ENCODE data around the gene ZNF664.

The ZNF664 gene

DNA sequence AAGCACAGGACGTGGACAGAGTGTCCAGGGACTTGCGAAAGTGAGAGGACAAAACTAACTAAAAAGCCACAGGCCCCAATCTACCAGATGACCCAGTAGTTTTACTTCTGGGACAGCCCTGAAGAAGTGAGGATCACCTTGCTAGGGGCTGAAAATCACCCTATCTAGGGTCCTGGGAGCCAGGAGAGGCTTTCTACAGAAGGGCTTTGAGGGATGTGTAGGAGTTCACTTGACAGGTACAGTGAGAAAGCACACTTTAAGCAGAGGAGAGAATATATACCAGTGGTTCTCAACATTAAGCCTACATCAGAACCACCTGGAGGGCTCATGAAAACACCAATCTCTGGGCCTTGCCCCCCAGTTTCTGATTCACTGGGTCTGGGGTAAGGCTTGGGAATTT, 60.8 kb downstream of the ZNF664 start:
- DNase-seq (ENCODE audit: low spot score), result no peak

DNA sequence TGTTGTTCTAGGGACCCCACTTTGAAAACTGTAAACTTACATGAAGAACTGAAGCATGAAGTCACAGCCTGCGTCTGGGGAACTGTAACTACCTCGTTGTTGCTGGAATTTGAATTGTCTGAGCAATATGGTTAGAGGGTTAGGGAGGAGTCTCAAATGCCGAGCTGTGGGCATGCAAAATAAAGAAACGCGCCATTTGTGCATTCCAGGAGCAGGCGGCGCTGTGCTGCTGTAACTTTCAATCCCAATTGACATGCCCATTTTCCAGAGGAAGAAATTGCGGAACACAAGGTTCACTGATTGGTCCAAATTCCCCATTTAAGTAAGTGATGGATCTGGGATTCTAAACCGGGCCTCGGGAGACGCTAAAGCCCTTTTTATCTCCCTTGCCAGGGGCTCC, 61.3 kb downstream of the ZNF664 start:
- no peak for DNase-seq (ENCODE audit: low spot score)

DNA sequence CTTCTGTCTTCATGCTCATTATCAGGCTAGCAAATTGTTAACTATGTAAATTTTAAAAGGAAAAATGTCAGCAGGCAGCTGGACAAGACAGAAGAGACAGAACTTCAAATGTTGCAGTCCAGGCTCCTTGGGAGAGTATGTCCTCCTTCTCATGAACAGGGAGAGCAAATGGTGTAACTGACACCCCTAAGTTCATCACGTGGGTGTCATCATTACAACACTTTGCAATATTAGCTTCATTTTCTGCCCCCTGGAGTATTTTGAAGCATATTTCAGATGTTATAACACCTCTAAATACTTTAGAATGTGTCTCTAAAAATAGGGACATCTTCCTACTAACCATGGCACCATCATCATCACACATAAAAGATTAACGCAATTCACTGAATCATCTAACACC, 62.1 kb downstream of the ZNF664 start:
- no peak for DNase-seq (ENCODE audit: low spot score)

DNA sequence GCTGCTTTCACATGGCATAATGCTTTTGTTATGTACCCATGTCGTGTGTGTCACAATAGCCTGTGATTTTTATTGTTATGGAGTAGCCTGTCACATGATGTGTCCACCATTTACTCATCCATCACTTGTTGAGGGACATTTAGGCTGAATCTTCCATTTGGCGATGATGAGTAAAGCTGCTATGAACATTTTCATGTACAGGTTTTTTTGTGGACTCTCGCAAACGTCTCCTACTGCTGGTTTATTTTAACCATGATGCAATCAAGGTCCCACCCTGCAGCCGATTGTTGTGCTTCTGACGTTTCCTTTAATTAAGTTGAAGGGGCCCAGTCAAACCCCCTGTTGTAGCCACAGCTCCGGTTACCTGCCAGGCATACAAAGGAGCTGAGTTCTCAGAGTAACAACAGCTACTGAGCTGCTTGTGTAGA, 63.2 kb downstream of the ZNF664 start:
- DNase-seq (ENCODE audit: low spot score), result no peak

DNA sequence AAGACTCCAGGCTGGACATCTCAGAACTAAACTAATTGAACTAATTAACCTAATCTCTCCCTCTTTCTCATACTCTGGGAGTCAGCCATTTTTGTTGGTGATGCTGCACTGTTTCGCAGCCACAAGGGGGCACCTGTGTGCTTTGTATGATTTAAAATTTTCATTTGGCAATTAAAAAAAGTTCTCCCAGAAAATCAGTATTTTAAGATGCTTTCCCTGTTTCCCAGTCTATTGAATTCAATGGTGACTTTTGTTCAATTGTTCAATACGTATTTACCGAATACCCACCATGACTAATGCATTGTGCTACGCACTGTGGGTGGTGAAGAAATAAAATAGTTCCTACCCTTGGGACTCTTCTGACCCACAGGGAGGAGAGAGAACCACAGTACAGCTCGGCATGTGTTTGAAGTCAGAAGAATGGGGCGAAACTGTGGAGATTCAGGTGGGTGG, 63.7 kb downstream of the ZNF664 start:
- peak; percentile 68 for DNase-seq (ENCODE audit: low spot score)

DNA sequence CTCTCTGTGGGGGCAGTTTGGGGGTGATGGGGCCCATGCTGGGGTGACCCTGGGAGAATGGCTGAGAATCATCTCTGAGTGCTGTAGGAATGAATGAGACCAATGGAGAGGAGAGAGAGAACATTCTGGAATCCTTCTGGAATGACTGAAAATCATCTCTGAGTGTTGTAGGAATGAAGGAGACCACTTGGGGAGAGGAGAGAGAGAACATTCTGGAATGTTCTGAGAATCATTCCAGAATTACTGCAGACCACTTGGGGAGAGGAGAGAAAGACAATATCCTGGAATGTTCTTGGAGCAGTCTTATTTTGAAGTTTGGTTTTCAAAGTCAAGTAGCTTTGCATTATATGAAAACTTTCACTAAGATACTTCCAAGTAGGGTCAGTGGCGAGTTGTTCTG, 64.3 kb downstream of the ZNF664 start:
- DNase-seq (ENCODE audit: low spot score), result no peak

DNA sequence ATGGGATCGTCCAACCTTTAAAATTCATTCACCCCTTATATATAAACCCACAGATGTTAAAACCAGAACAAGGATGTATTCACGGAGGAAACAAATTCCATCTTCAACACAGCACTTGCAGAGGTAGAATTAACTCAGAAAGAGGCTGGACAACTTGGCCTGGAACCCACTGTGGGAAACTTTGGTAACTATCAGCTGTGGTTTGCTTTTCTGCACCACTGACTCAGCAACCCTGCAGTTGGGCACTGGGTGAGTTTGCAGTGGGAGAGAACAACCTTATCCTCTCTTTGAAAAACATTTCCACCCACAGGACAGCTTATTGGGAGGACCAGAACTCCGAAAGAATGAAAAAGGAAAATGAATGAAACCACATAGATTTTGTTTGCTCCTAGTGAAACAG, 66.3 kb downstream of the ZNF664 start:
- no peak for DNase-seq (ENCODE audit: low spot score)

DNA sequence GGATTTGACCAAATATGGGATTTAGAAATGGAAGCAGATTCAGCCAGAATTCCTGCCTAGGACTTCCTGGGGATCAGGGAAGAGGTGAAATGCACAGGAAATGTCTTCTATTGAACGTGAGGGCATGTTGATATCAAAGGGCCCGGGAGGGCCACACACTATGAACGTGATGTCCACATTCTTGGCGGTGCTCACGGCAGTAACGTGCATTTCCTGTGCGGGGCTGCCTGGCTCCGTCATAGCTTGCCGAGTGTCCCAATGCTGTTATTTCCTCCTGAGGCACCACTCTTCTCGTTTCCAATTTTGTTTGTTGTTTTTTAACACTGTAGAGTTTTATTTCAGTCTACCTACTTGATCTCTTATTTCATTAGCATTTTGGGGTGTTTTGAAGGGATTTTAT, 67.3 kb downstream of the ZNF664 start:
- no peak for DNase-seq (ENCODE audit: low spot score)

DNA sequence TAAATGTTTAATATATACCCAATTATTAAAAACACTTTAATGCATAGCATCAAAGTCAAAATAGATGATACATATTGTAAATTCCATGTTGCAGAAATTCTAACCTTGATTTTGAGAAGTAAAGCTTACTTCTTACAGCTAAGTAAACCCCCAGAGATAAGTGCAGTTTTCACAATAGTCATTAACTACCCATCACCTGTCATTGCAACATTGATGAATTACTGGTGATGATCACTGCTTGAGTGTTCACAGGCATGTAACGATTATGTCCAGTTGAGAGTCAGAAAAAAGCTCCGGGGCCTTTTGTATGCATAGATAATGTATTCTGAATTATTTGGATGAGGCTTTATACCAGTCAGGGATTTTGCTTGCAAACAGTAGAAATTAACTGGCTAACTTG, 67.7 kb downstream of the ZNF664 start:
- no peak for DNase-seq (ENCODE audit: low spot score)

DNA sequence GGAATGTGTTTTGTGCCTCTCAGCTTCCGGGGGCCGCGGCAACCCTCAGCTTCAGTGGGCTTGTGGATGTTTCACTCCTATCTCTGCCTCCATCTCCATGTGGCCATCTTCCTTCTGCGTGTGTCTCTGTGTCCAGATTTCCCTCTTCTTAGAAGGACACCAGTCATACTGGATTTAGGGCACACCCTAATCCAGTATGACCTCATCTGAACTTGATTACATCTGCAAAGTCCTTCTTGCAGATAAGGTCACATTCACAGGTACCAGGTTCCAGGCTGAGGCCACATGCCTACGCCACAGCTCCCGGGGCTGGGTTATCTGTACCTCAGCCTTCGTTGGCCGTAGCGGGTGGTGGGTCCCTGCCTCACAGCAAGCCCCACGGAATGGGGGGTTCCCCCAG, 68.9 kb downstream of the ZNF664 start:
- no peak for DNase-seq (ENCODE audit: low spot score)

DNA sequence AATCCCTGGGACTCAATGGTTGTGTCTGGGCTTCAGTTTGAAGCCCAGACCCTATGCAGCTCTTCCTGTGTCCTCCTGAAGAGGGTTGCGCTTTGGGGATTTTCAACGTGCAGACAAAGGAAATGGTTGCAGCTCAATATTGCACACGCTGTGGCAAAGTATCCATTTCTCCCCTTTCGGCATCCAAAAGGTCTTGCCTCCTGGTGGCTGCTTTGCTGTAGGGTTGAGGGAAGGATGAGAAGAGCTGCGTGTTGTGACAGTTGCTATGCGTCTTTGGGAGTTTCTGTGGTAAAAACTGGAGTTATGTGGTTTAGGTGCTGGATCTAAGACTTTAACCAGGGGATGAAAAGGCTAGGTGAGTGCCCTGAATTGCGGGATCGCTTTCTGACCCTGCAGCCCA, 71.0 kb downstream of the ZNF664 start:
- DNase-seq (ENCODE audit: low spot score), result no peak

DNA sequence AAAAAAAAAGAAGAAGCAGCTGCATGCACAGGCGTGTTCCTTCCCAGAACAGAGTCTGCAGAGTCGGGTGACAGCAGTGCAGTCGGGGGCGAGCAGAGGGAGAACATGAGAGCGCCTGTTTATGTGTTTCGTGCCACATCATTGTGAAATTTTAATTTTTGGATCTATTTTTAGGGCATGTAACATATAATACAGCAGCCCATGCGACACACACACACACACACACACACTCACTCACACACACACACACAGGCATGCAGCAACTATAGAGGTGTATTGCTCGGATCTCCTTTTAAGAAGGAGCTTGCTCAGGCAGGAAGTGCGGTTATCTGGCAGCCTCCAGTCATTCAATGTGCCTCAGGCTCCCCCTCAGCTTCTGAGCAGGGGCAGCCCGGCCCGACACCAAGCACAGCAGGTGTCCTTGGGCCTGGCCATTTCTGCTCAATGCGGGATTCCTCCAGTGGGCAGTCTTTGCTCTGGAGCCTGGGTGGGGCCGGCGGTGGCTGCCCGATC, 71.8 kb downstream of the ZNF664 start:
- DNase-seq (ENCODE audit: low spot score), result no peak

DNA sequence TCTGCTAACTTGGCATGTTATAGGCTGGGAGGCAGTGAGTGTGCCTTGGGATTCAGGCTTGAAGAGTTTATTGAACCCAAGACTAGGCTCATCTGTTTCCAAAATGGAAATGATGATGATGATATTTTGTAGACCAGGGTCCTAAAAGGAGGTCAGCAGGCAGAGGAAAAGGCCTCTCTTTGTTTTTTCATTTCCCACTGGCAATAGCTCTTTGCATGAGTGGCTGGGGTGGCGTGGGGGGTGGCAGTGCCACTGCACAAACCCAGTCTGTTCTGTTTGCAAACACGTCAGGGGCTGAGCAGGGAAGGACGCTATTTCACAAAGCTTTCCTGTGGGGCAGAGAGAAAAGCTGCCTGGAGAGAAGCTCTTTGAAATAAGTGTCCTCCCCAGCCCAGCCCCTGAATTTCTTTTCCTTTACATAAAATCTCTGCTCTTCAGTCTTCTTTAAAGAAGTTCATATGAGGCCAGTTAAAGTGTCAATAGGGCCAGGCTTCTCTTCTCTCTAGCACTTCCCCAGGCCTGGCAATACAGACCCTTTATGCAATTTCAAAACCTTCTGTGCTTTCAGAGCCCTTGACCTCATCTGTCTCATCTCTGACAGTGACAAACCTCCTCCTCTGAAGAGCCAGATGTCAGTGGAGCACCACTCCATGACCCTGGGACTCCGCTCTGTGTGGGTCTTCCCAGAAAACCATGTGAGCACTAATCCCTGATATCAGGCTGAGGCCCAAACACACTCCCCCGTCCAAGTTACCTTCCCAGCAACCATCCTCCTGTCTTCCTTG, 72.8 kb downstream of the ZNF664 start:
- peak; percentile 94 for DNase-seq (ENCODE audit: low spot score)

DNA sequence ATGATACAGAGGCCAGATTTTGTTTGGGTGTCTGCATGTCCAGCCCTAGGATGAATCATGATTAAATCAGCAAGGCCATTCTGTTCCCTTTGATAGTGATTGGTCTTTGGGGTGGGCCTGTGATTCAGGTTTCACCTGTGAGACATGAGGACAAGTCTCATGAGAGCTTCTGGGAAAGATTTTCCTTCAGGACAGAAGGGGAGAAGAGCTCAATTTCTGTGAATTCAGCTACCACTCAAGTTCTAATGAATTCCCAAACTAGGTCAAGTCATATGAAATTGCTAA, 73.4 kb downstream of the ZNF664 start:
- DNase-seq (ENCODE audit: low spot score), result no peak

DNA sequence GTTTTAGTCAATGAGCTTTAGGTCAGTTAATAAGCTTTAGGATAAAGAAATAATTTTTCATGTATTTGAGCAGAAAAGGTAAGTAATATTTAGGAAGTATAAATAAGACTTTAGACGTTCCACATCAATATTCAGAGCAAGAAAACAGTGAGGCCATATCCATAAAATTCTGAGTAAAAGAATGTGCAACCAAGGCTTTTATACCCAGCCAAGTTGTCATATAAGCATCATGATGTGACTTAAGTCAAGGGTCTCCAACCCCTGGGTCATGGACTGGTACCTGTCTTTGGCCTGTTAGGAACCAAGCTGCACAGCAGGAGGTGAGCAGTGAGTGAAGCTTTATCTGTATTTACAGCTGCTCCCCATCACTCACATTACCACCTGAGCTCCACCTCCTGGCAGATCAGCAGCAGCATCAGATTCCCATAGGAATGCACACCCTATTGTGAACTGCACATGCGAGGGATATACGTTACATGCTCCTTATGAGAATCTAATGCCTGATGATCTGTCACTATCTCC, 74.1 kb downstream of the ZNF664 start:
- no peak for DNase-seq (ENCODE audit: low spot score)

DNA sequence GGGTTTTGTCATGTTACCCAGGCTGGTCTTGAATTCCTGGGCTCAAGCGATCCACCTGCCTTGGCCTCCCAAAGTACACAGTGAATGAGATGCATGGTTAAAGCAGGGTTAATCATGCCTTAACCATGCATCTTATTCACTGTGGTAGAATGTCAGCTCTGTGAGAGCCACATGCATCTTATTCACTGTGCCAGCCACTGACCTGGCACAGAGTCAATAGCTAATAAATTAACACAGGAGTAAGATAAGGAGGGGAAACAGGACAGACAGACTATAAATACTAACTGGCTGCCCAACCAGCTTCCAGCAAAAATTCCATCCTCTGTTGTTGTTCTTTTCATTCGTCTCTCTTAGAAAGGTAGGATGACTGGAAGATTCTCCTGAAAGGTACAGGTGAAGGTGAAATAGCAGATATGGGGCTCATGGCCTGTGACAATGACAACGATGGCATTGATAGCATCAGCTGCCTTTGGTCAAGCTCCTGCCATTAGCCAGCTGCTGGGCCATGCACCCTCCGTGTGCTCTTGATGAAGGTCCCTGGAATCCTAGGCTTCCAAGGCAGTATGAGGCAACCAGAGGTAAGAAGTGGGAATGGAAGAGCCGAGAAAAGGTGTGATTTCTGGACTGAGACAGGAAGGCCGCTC, 76.6 kb downstream of the ZNF664 start:
- no peak for DNase-seq (ENCODE audit: low spot score)

DNA sequence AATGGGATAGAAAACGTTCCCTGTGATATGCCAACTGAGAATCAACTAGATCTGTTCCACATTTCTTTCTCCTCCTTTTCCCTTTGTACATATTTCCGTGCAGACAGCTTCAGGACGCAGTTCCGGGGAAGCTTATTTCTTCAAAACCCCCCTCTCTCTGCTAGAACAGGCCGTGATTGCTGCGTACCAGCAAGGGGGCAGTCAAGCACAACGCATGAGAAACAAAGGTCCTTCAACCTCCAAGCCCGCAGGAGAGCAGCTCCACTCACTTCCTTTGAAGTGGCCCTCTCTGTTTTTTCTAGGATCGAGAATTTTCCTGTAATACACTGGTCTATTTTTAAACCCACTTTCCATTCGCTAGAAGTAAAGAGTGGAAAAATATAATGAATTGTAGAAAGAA, 80.8 kb downstream of the ZNF664 start:
- peak; percentile 81 for DNase-seq (ENCODE audit: low spot score)

DNA sequence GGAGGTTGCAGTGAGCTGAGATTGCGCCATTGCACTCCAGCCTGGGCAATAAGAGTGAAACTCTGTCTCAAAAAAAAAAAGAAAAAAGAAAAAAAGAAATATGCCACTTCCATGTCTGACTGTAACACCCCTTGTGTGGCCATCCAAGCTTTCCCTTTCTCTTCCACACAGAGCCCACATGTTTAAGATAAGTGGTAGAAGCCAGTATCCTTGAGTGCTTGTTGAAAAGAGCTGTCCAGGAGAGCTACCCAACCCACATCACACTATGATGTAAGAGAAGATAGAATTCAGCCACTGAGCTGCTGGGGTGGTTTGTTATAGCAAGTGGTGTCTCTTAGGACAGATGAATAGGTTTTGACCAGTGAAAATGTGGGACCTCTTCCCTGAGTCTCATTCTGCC, 82.1 kb downstream of the ZNF664 start:
- DNase-seq (ENCODE audit: low spot score), result no peak

DNA sequence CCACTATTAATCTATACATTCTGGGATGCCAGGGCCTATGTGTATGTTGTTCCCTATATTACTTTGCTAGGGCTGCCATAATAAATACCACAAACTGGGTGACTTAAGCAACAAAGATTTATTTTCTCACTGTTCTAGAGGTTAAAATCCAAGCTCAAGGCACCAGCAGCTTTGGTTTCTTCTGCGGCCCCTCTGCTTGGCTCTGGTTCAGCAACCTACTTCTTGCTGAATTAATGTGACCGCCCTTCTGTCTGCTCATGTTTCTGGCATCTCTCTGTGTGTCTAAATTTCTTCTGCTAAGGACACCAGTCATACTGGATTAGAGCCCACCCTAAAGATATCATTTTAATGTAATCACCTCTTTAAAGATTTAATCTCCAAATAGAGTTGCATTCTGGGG, 84.7 kb downstream of the ZNF664 start:
- no peak for DNase-seq (ENCODE audit: low spot score)

DNA sequence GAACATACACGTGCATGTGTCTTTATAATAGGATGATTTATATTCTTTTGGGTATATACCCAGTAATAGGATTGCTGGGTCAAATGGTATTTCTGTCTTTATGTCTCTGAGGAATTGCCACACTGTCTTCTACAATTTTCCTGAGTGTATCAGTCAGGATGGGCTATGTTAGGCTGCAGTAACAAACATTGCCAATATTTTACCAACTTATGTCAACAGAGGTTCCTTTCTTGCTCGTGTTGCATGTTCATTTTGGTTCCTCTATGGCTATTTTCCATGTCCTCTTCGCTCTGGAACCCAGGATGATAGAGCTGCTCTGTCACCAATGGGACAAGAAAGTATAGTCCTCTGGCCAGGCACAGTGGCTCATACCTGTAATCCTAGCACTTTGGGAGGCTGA, 86.7 kb downstream of the ZNF664 start:
- DNase-seq (ENCODE audit: low spot score), result no peak
